OCI-LY3 (cell line): Measurements from ENCODE around the gene SBSN.

Experiments
- CTCF ChIP-seq: fragments of 200-600, 300-600 bp; sonication (generic); IDR thresholded peaks from 2 replicates; pipeline ENCODE4 v1.5.1; 2014; ENCODE audit warnings: antibody characterized with exemption, low read length, low read depth
- EZH2phosphoT487 ChIP-seq: fragments of 200-600 bp; shearing (Covaris generic); IDR thresholded peaks from 2 replicates; pipeline ENCODE4 v1.6.1; 2018; ENCODE audit warnings: antibody characterized with exemption, mixed run types, low read depth

- TF ChIP-seq CTCF (no peak), EZH2phosphoT487 (no peak)
These were observed 5.3 kb downstream of the SBSN start for GRCh38 chr19:35522745-35523327.
